AG09309 (cell line): ENCODE results near the gene MDM2.

Source experiments
- DNase-seq: peaks from one replicate; pipeline ENCODE4 v3.0.0-alpha.2; 2010; ENCODE audit warnings: low read depth
- H3K4me3 ChIP-seq: 2 replicates; pipeline ENCODE4 v1.5.1; 2011; ENCODE audit warnings: mild to moderate bottlenecking, low read depth, low read length, moderate library complexity; ENCODE audit not compliant: control insufficient read depth
- TF ChIP-seq, protein P1 (sequence below): IDR thresholded peaks from 2 replicates; pipeline ENCODE4 v1.5.1; 2011; ENCODE audit warnings: mild to moderate bottlenecking, low read depth, low read length, inconsistent platforms; ENCODE audit not compliant: insufficient read depth, control insufficient read depth; ENCODE audit errors: missing control alignments

Gene MDM2

DNA sequence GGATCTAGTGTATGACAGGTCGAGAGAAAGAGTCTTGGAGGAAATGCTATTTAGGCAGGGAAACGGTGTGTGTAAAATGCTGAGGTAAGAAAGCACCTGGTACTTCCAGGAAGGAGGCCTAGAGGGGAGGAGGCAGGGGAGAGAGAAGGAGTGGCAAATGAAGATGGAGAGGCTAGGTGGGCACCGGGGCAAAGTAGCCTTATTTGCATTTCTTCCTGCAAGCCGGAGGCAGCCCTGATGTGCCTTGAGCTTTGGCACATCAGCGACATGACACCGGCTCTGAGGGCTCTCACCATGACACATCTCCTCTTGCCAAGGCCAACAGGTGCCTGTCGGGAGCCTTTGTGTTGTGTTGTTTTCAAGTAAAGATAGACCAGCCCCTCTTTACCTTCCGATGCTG, 63.4 kb downstream of the MDM2 start:
- H3K4me3 ChIP-seq = no peak overlapping the region
- TF ChIP-seq, protein P1, sequence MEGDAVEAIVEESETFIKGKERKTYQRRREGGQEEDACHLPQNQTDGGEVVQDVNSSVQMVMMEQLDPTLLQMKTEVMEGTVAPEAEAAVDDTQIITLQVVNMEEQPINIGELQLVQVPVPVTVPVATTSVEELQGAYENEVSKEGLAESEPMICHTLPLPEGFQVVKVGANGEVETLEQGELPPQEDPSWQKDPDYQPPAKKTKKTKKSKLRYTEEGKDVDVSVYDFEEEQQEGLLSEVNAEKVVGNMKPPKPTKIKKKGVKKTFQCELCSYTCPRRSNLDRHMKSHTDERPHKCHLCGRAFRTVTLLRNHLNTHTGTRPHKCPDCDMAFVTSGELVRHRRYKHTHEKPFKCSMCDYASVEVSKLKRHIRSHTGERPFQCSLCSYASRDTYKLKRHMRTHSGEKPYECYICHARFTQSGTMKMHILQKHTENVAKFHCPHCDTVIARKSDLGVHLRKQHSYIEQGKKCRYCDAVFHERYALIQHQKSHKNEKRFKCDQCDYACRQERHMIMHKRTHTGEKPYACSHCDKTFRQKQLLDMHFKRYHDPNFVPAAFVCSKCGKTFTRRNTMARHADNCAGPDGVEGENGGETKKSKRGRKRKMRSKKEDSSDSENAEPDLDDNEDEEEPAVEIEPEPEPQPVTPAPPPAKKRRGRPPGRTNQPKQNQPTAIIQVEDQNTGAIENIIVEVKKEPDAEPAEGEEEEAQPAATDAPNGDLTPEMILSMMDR = no peak
- no peak for DNase-seq

DNA sequence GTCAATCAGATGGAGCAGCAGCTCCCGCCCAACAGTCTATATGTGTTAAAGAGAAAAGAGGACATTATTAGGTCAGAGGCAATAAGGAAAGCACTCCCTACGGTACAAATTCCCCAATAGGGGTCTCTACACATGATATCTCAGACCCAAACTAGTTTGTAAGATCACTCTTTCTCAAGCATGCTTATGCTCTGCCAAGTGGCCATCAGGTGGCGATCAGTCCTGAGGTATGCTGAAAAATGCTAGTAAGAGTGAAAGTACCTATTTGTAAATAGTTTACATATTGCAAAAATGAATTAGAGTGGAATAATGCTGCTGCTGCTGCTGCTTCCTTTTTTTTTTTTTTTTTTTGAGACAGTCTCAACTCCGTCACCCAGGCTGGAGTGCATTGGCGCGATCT, 63.9 kb downstream of the MDM2 start:
- H3K4me3 ChIP-seq = no peak overlapping the region
- TF ChIP-seq, protein P1 = peak; percentile 48
- DNase-seq = no peak

DNA sequence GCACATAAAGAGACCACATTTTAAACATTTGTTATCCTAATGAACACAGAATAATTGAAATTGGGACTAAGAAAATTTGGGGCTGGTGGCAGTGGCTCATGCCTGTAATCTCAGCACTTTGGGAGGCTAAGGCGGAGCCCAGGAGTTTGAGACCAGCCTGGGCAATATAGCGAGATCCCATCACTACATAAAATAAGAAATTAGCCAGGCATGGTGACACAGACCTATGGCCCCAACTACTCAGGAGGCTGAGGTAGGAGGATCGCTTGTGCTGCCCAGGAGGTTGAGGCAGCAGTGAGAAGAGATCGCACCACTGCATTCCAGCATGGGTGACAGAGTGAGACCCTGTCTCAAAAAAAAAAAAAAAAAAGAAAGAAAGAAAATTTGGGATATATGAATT, 65.3 kb downstream of the MDM2 start:
- TF ChIP-seq, protein P1 = no peak
- DNase-seq = no peak
- no peak overlapping the region for H3K4me3 ChIP-seq

DNA sequence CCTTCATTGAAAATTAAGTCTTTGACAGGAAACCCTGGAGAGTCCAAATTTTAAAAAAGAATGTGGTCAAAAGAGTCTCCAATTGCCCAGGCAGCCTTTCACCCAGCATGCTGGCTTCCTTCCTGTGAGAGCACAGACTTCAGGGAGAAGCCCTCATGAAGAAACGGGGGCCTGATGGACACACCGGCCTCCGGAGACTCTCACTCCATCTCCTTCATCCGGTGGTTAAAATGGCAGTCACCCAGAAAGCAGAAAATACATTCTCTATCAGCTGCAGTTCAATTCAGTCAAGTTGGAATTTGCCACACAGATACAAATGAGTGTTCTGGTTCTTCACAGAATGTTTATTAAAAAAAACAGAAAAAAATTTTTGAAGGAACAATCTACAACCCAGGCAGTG, 68.5 kb downstream of the MDM2 start:
- TF ChIP-seq, protein P1 = no peak
- H3K4me3 ChIP-seq = no peak overlapping the region
- DNase-seq = no peak

DNA sequence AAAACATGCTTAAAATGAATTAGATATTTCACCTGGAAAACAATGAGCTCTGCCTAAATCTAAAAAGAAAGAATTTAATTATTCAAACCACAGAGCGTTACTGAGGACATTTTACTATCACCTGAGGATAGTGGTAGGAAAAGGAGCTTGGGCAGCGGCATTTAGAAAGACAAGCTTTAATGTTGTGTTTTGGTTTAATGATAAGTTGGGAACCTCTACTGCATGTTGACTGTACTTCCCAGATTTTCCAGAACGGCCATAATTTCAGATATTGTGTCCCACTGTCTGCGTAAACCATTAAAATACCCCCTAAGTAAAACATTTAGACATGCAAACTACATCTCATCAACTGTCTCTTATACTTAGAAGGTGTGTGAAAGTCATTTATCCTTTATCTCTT, 69.6 kb downstream of the MDM2 start:
- no peak overlapping the region for H3K4me3 ChIP-seq
- TF ChIP-seq, protein P1 = no peak
- no peak for DNase-seq

DNA sequence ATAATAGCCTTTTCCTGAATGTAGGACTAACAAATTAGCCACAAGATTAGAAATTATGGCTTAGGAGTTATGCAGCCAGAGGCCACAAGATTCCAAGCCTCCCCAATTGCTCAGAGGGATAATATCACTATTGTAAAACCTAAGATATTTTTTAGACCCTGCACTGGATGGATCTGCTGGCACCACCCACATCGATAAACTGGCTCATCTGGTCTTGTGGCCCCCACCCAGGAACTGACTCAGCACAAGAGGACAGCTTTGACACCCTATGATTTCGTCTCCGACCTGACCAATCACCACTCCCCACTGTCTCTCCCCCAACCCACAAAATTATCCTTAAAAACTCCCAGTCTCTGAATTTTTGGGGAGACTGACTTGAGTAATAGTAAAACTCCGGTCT, 70.3 kb downstream of the MDM2 start:
- DNase-seq = no peak
- TF ChIP-seq, protein P1 = no peak
- H3K4me3 ChIP-seq = no peak overlapping the region

DNA sequence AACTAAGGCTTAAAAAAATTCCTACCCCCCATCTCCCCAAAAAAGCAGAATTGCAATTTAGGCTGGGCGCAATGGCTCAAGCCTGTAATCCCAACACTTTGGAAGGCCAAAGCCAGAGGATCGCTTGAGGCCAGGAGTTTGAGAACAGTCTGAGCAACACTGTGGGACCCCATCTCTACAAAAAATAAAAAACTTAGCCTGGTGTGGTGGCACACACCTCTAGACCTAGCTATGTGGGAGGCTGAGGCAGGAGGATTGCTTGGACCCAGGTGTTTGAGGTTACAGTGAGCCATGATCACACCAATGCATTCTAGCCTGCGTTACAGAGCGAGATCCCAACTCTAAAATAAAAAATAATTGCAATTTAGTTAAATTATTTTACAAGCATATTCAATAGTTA, 70.9 kb downstream of the MDM2 start:
- no peak for DNase-seq
- TF ChIP-seq, protein P1 = no peak
- no peak overlapping the region for H3K4me3 ChIP-seq
